ENCODE data around the gene GRAMD2A.

The GRAMD2A gene

DNA sequence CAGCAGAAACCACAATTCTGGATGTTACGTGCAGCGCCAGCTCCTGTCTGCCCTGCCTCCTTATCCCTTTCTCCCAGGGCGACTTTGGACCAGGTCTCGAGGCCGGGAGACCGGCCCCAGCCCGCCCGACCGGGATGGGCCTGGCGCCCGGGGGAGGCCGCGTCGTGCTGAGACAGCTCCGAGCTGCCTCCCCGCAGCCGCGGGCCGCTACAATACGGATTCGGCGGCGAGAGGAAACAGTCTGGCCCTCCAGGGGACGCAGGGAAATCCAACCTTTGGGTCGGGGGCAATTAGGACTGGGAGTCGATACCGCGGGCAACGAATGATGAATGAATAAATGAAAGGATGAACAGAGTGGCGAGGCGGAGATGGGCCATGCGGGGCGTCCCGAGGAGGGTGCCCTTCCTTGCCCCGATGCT lies 537 bp downstream of the GRAMD2A start:
- TF ChIP-seq ZFX (IDR thresholded peaks at IDR 0.05; ENCODE audit: borderline replicate concordance) = no peak
- TF ChIP-seq, protein P1, sequence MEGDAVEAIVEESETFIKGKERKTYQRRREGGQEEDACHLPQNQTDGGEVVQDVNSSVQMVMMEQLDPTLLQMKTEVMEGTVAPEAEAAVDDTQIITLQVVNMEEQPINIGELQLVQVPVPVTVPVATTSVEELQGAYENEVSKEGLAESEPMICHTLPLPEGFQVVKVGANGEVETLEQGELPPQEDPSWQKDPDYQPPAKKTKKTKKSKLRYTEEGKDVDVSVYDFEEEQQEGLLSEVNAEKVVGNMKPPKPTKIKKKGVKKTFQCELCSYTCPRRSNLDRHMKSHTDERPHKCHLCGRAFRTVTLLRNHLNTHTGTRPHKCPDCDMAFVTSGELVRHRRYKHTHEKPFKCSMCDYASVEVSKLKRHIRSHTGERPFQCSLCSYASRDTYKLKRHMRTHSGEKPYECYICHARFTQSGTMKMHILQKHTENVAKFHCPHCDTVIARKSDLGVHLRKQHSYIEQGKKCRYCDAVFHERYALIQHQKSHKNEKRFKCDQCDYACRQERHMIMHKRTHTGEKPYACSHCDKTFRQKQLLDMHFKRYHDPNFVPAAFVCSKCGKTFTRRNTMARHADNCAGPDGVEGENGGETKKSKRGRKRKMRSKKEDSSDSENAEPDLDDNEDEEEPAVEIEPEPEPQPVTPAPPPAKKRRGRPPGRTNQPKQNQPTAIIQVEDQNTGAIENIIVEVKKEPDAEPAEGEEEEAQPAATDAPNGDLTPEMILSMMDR (IDR thresholded peaks at IDR 0.05) = no peak
- H3K27ac ChIP-seq = no peak overlapping the region

DNA sequence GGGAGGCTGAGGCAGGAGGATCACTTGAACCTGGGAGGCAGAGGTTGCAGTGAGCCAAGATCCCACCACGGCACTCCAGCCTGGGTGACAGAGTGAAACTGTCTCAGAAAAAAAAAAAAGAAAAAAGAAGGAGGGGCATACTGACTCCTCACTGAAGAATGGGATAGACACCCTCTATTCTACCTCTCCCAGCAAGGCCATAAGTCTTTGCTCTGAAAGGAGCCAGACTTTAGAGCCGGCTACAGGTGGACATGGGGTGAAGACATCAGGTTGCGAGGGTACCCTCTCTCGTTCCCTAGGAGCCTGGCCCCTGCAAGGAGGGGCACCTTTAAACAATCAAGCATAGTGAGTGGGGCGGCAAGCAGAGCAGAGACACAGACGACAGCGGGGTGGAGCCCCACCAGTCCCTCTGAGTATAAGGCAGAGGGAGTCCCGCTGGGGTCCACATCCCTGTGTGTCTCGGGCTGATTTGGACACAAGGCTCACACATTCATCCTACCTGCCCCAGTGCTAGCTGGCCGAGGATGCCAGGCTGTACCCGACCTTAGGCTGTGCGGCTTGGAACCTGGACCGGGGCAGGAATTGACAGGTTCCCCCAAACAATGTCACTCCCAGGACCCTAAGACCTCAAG lies 1.1 kb downstream of the GRAMD2A start:
- no peak overlapping the region for H3K27ac ChIP-seq
- TF ChIP-seq, protein P1 (IDR thresholded peaks at IDR 0.05) = no peak
- TF ChIP-seq ZFX (IDR thresholded peaks at IDR 0.05; ENCODE audit: borderline replicate concordance) = no peak

- no peak overlapping the region for H3K27ac ChIP-seq
- TF ChIP-seq ZFX (IDR thresholded peaks at IDR 0.05; ENCODE audit: borderline replicate concordance) = no peak
- TF ChIP-seq, protein P1 (IDR thresholded peaks at IDR 0.05) = no peak
Observed at GRCh38 chr15:72195101-72195511, 2.5 kb downstream of the GRAMD2A start.

DNA sequence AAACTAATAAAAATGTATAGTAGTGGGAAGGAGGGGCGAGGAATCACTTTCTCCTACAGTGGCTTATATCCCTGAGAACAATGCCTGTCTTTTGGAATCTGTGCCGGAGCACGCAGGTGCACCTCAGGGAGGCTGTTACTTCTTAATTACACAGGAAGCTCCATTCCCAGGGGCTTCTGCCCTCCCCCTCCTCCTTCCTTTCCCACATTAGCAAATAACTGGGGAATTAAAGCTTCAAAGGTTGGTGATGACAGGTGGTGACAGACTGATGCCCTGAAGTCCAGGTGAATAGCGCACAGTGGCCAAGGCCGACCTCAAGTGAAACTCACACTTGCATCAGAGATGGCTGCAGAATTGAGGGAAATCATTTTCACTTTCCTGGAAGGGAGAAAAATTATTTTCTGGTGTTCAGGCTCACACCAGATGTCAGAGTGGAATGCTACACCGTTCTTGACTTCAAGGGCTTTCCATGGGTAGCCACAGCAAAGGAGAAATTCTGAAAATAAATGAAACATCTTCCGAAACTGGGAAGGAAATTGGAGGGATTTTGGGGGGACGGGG lies 3.7 kb downstream of the GRAMD2A start:
- no peak overlapping the region for H3K27ac ChIP-seq
- no peak for TF ChIP-seq ZFX (IDR thresholded peaks at IDR 0.05; ENCODE audit: borderline replicate concordance)
- TF ChIP-seq, protein P1 (IDR thresholded peaks at IDR 0.05) = no peak

DNA sequence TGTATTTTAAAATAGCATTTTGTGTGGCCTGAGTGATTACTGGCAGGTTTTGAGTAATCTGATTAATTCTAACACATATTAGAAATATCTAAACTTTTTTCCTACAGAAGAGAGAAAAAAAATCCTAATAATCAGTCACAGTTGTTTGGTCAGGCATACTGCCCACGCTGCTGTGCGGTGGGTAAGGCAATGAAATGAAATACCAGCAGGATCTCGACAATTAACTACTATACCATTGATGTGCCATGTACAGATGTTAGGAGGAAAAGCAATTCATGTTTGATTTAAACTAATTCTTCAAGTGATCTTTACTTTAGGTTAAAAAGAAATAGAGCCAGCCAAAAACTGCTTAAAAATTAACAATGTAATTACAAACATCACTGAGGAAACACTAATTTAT lies 5.2 kb downstream of the GRAMD2A start:
- no peak overlapping the region for H3K27ac ChIP-seq
- TF ChIP-seq ZFX (IDR thresholded peaks at IDR 0.05; ENCODE audit: borderline replicate concordance) = no peak
- TF ChIP-seq, protein P1 (IDR thresholded peaks at IDR 0.05) = no peak

DNA sequence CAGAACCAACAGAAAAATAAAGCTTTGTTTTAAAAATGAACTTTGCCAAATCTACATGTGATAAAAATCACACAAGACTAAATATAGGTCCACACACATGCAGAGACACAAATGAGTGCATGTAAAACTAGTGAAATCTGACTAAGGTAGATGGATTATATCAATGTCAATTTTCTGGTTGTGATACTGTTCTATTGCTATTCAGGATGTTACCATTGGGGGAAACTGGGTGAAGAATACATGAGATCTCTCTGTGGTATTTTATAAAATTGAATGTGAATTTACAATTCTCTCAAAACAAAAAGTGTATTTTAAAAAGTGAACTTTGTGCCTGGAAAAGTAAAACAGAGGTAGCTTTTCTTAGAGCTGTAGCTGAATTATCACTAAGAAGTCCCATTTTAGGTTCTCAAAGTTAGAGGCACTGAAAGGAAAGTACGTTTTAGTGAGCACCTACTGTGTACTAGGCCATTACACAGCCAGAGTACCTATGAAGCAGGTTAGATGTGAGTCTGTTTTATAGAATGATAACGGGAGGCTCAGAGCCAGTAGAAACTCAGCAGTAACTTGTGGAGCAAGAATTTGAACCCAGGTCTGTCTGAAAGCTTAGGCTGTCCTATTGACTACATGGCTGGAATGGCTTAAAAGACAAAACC lies 8.2 kb downstream of the GRAMD2A start:
- TF ChIP-seq, protein P1 (IDR thresholded peaks at IDR 0.05) = no peak
- no peak for TF ChIP-seq ZFX (IDR thresholded peaks at IDR 0.05; ENCODE audit: borderline replicate concordance)
- no peak overlapping the region for H3K27ac ChIP-seq

Measured in 22Rv1 (cell line).